Cardiac fibroblast (primary cell): ENCODE measurements around the gene TMEM115.

Experiments
- DNase-seq, 2 donors: peaks; one replicate each; pipeline versions ENCODE4 v3.0.0 to v3.0.0-alpha.2; 2010; ENCODE audit warnings: low read depth in 2 of 2
- H3K4me3 ChIP-seq, 2 donors: replicated peaks in 1 of 2; 1 replicate in 1 of 2; 2 replicates in 1 of 2; pipeline ENCODE4 v1.5.1; 2011; ENCODE audit warnings: low read depth in 2 of 2, low read length in 2 of 2, mild to moderate bottlenecking in 2 of 2, moderate library complexity in 1 of 2
- TF ChIP-seq, protein P1 (sequence below): IDR thresholded peaks from one replicate; pipeline ENCODE4 v1.5.1; 2011; ENCODE audit warnings: low read depth, mild to moderate bottlenecking, low read length, inconsistent platforms

Gene TMEM115, protein sequence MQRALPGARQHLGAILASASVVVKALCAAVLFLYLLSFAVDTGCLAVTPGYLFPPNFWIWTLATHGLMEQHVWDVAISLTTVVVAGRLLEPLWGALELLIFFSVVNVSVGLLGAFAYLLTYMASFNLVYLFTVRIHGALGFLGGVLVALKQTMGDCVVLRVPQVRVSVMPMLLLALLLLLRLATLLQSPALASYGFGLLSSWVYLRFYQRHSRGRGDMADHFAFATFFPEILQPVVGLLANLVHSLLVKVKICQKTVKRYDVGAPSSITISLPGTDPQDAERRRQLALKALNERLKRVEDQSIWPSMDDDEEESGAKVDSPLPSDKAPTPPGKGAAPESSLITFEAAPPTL

DNA sequence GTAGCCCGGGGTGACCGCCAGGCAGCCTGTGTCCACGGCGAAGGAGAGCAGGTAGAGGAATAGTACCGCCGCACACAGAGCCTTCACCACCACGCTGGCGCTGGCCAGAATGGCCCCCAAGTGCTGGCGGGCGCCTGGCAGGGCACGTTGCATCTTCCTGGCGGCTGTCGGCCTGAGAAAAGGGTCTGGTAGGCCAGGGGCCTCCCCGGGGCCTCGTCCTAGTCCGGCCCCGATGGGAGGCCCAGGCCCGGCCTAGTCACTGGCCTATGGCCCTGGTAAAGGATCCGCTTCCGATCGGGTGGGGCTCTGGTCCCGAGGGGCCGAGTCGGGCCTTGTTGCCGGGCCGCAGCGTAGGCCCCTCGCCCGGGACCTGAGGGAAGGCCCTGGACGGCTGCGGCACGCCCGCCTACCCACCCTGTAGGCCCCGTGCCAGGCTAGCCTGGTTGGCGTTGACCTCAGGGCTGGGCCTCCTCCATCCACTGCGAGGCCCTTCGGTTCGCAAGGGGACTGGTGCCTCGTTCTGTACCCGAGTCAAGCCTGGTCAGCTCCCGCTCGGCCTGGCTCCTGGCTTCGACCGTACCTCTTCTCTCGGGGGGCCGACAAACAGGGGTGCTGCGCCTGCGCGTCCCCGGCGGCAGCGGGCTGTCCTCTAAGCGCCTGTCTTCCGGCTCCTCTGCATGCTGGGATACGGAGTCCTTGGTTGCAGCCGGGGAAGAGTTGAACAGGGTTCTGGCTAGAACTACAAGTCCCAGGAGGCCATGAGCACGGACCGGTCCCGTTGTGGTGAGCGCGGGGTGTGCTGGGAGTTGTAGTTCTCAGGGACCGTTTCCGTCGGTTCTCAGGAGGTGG lies at the start of gene TMEM115:
TMEM115 (minus strand) TSS at position 611 of the 849 bp plus-strand sequence; CDS start at position 153, 458 bp downstream.
- TF ChIP-seq, protein P1, sequence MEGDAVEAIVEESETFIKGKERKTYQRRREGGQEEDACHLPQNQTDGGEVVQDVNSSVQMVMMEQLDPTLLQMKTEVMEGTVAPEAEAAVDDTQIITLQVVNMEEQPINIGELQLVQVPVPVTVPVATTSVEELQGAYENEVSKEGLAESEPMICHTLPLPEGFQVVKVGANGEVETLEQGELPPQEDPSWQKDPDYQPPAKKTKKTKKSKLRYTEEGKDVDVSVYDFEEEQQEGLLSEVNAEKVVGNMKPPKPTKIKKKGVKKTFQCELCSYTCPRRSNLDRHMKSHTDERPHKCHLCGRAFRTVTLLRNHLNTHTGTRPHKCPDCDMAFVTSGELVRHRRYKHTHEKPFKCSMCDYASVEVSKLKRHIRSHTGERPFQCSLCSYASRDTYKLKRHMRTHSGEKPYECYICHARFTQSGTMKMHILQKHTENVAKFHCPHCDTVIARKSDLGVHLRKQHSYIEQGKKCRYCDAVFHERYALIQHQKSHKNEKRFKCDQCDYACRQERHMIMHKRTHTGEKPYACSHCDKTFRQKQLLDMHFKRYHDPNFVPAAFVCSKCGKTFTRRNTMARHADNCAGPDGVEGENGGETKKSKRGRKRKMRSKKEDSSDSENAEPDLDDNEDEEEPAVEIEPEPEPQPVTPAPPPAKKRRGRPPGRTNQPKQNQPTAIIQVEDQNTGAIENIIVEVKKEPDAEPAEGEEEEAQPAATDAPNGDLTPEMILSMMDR: no peak
- H3K4me3 ChIP-seq: peak within 1 kb of the TSS; percentile 88 to 94
- peak; percentile 99 for DNase-seq

DNA sequence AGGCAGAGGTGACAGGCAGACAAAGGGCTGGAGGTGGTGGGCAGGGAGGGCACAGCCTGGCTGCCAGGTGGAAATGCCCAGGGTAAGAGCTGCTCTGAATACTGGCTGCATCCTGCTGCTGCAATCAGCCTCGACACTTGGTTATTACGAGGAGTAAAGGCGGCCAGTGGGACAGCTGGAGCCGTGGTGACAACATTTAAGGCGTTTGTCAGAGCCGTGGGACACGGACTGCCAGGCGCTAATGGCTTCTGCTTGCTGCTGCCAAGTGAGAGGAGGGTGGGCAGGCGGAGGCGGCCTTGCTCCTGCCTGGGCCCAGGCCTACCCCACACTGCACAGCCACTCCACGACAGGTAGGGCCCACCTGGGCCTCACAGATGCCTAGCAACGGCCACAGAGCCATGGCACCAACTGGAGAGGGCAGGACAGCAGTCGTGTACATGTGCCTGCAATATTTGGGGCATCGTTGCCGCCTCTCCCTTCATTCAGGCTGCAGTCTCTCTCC lies 49.2 kb upstream of the TMEM115 start:
- DNase-seq: no peak
- H3K4me3 ChIP-seq: no peak overlapping the region
- TF ChIP-seq, protein P1: no peak

DNA sequence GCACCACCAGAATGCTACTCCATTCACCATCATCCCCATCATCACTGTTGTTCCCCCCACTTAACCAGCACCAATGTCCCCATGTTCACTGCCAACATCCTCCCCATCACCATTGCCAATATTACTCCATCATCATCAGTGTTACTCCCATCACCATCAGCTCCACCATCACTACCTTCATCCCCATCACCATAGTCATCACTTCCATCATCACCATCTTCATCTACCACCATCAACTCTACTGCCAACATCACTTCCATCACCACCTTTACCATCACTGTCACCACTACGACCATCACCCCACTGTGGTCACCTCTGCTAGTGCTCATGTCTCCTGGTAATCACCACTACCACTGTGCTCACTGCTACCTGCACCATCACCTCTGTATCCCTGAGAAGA lies 47.2 kb upstream of the TMEM115 start:
- no peak for DNase-seq
- TF ChIP-seq, protein P1: no peak
- no peak overlapping the region for H3K4me3 ChIP-seq

DNA sequence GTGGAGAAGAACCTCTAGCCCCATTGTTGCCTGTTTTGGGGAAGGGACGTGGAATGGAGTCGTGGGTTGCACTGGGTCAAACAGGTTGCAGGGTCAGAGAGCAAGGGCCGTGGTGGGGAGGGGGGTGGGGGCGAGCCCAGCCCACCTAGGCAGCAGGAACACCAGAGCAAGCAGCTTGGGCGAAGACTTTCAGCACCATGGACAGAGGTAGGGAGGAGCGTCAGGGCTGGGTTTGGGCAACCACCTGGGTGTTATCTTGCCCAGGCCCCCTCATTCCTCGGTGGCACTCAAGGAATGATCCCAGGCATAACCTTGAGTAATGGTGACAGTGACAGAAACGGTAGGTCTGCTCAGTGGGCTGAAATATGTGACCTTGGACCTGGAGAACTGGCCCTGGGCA lies 45.9 kb upstream of the TMEM115 start:
- TF ChIP-seq, protein P1: no peak
- no peak overlapping the region for H3K4me3 ChIP-seq
- peak in 1 of 2 donors; percentile 8 for DNase-seq

DNA sequence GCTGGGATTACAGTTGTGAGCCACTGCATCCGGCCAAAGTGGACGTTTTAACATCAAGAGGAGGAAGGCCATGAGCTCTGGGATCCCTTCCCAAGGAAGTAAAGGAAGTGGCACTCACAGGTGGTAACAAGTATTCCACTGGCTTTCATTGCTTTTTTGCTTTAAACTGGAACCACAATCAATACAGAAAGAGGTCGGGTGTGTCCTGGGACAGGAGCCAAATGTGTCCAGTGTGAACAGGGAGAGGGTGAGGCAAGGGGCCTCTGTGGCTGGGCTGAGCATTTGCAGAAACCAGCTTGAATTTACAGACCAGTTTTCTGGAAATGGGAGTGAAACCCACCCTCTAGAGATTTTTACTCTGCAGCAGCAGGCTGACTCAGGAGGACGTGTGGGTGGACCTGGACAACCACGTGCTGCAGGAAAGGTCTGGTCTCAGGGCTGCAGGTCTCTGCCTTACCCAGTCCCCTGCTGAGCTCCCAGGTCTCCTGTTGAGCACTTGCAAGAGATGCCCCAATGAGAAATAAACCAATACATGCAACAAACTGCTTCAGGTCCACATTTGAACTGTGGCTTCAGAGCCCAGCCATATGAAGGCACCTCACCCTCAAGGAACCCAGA lies 42.8 kb upstream of the TMEM115 start:
- TF ChIP-seq, protein P1: no peak
- no peak for DNase-seq
- H3K4me3 ChIP-seq: no peak overlapping the region

DNA sequence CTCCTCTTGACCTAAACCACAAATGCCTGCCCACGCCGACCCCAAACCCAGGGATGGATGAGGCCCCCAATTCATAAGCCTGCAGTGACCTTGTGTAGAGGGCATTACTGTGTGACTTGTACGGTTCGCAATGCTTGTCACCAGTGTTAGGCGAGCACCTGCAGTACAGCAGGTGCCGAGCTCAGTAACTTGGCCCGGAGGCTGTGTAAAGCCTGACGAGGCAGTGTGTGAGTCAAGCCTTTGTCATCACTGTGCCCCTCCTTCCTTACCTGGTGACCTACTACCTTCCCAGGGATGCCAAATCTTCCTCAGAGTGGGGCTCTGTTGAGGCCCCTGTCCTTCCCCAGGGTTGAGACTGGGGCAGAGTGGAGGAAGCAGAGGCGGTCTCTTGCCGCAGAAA lies 37.2 kb upstream of the TMEM115 start:
- TF ChIP-seq, protein P1: no peak
- no peak overlapping the region for H3K4me3 ChIP-seq
- DNase-seq: no peak
